Measurements from ENCODE around the gene ZNF681. TPM values are rescaled to one million over a fixed set of nuclear protein-coding genes. Genes with fewer than 3 reads are reported as not detected.
"Not testable (repeated sequence)": the region's sequence is repeated elsewhere in the genome, so short reads cannot be mapped to it uniquely, and the experiment has no call there.

The ZNF681 gene
- total and polyA plus RNA-seq, 12 donors, result 0.29 to 0.89 (median 0.56) TPM

- ATAC-seq (no peak), DNase-seq (no peak)
- H3K27ac ChIP-seq, result no peak overlapping the region
- TF ChIP-seq CTCF (IDR thresholded peaks at IDR 0.05), result no peak
- peaks cover 0 to 12% (median 0%) of the 10 kb centered on the region in 11 donors for H3K9me3 ChIP-seq
- intact Hi-C loops (cut with DNase I), result no loop called here
- no peak overlapping the region for H3K4me3 ChIP-seq
- no peaks in the 10 kb centered on the region for H3K4me1 ChIP-seq
- H3K36me3 ChIP-seq, result no peaks in the 10 kb centered on the region
- no peaks in the 10 kb centered on the region for H3K27me3 ChIP-seq
- WGBS, 2 donors, result 95 to 96% methylated on average over 7 of the region's 7 CpGs
Measured at GRCh38 chr19:23779645-23780044, 21.0 kb upstream of the ZNF681 start.

GRCh38 chr19:23778566-23778965, 19.9 kb upstream of the ZNF681 start:
- ATAC-seq (no peak), DNase-seq (no peak)
- no peak for TF ChIP-seq CTCF (IDR thresholded peaks at IDR 0.05)
- Histone ChIP-seq H3K4me3 (no peak overlapping the region), H3K36me3 (peaks cover 0 to 3% (median 0%) of the 10 kb centered on the region in 9 donors), H3K9me3 (peaks cover 0 to 12% (median 0%) of the 10 kb centered on the region in 11 donors), H3K4me1 (no peaks in the 10 kb centered on the region), H3K27ac (no peak overlapping the region), H3K27me3 (no peaks in the 10 kb centered on the region)
- intact Hi-C loops (cut with DNase I), result no loop called here
- WGBS, 2 donors, result 97 to 98% methylated on average over 5 of the region's 5 CpGs

- DNase-seq; H3K27me3 ChIP-seq; H3K4me3 ChIP-seq; H3K4me1 ChIP-seq; H3K36me3 ChIP-seq; ATAC-seq; H3K27ac ChIP-seq; intact Hi-C loops (cut with DNase I): not testable (repeated sequence)
- peaks cover 0 to 12% (median 0%) of the 10 kb centered on the region in 11 donors for H3K9me3 ChIP-seq
- WGBS, 2 donors, result 89 to 97% methylated on average over 6 of the region's 6 CpGs
Measured at GRCh38 chr19:23778036-23778435, 19.3 kb upstream of the ZNF681 start.

- H3K9me3 ChIP-seq, result peaks cover 0 to 9% (median 0%) of the 10 kb centered on the region in 11 donors
Measured at GRCh38 chr19:23777216-23777615, 18.5 kb upstream of the ZNF681 start.

More at GRCh38 chr19:23777216-23777615, 18.5 kb upstream of the ZNF681 start:
- no peaks in the 10 kb centered on the region for H3K4me1 ChIP-seq
- H3K27ac ChIP-seq, result no peak overlapping the region
- H3K27me3 ChIP-seq, result no peaks in the 10 kb centered on the region
- intact Hi-C loops (cut with DNase I), result no loop called here
- no peak overlapping the region for H3K4me3 ChIP-seq
- 63 to 64% methylated on average over 3 of the region's 3 CpGs for WGBS, 2 donors
- ATAC-seq (no peak), DNase-seq (no peak)
- TF ChIP-seq CTCF (IDR thresholded peaks at IDR 0.05), result no peak
- H3K36me3 ChIP-seq, result peaks cover 0 to 3% (median 0%) of the 10 kb centered on the region in 9 donors

Measured in heart right ventricle (tissue), 16 donors.